Kidney glomerular epithelial cell (primary cell): ENCODE measurements around the gene CRELD2.

ENCODE experiments used
- DNase-seq: peaks from one replicate; lab custom pipeline; 2025; lab: John Stamatoyannopoulos, UW

CRELD2 gene

GRCh38 chr22:49913026-49913425 lies 5.4 kb upstream of the CRELD2 start:
- no peak for DNase-seq

- no peak for DNase-seq
Observed at GRCh38 chr22:49913446-49913845, 5.0 kb upstream of the CRELD2 start.

- DNase-seq, result no peak
Observed at GRCh38 chr22:49914256-49914655, 4.2 kb upstream of the CRELD2 start.

GRCh38 chr22:49915610-49916009 lies 2.8 kb upstream of the CRELD2 start:
- DNase-seq, result no peak

- DNase-seq, result no peak
Observed at GRCh38 chr22:49916831-49917230, 1.6 kb upstream of the CRELD2 start.

- DNase-seq, result no peak
Observed at GRCh38 chr22:49918911-49919881, 762 bp downstream of the CRELD2 start.

DNA sequence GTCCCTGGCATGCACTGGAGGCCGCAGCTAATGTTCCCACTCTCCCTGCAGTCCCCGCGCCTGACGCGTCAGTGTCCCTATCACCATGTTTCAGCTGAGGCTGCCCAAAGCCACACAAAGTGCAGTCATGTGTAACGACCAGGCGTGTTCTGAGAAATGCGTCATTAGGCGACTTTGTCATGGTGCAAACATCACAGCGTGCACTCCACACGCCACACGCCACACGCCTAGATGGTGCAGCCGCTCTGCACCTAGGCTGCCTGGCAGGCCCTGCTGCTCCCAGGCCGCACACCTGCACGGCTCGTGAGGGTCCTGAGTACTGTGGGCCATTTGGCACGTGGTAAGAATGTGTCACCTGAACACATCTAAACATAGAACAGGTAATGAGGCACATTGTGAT lies 2.4 kb downstream of the CRELD2 start:
- DNase-seq, result no peak

GRCh38 chr22:49921508-49922278 lies 3.3 kb downstream of the CRELD2 start:
- no peak for DNase-seq

DNA sequence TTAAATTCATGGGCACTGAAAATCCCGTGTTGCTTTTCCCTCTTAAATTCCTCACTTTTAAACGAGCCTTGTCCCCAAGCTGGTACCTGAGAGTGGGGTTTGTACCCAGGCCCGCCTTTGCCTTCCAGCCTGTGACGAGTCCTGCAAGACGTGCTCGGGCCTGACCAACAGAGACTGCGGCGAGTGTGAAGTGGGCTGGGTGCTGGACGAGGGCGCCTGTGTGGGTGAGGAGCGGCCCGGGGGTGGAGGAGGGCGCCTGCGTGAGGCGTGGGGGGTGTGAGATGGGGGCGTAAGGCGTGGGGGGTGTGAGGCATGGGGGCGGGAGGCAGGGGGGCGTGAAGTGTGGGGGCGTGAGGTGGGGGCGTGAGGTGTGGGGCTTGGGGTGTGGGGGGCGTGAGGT lies 4.0 kb downstream of the CRELD2 start:
- no peak for DNase-seq

DNA sequence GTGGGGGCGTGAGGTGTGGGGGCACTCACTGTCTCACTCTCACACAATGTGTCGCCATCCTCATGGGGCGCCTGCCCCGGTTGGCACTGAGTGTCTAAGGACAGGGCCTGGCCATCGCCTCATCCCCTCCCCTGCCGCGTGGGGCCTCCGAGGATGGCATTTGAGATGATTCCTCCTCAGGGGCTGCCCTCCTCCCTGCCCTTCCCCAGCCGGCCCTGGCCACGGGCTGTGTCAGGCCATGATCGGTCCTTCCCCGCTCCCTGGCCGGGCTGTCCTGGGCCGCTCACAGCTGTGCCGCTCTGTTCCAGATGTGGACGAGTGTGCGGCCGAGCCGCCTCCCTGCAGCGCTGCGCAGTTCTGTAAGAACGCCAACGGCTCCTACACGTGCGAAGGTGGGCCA lies 4.5 kb downstream of the CRELD2 start:
- no peak for DNase-seq

DNA sequence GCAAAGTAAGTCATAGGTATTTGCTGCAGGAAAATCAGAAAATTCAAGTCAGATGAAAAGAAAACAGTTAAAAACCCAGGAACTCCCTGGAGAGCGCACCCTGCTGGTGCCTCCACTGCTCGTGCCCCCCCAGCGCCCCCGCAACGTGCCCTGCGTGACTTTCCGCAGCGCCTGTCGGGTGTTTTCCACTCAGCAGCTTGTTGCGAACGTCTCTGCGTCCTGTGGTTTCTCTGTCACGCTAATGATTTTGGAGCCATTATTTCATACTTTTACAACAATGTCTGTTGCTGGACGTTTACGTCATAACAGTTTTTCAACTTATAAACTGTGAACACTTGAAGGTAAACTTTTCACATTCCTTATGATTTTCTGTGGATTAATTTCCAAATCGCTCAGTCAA lies 5.0 kb downstream of the CRELD2 start:
- DNase-seq, result no peak

DNA sequence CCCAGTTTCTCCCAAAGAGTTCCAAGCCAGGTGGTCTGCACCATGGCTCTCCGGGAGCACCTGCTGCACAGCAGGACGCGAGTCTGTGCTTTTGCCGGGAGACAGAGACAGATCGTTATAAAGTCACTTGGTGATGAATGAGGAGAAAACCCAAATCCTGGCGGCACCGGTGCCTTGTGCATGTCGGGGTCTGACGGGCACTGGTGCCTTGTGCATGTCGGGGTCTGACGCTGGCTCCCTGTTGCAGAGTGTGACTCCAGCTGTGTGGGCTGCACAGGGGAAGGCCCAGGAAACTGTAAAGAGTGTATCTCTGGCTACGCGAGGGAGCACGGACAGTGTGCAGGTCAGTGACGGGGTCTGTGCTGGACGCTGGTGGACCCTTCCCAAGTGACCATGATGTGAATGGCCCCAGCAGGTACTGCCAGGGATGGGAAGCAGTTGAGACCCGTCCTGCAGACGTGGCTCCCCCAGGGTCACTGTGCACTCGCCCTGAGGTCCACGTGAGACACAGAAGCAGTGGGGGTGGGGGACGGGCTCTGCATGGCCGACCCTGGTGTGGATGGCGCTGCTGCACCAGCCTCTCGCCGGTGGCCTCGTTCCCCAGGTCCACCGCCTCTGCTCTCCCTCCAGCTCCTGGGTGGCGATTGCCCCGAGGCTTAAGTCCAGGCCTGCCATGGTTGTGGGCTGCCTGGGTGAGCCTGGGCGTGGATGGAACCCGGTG lies 5.8 kb downstream of the CRELD2 start:
- DNase-seq, result no peak

DNA sequence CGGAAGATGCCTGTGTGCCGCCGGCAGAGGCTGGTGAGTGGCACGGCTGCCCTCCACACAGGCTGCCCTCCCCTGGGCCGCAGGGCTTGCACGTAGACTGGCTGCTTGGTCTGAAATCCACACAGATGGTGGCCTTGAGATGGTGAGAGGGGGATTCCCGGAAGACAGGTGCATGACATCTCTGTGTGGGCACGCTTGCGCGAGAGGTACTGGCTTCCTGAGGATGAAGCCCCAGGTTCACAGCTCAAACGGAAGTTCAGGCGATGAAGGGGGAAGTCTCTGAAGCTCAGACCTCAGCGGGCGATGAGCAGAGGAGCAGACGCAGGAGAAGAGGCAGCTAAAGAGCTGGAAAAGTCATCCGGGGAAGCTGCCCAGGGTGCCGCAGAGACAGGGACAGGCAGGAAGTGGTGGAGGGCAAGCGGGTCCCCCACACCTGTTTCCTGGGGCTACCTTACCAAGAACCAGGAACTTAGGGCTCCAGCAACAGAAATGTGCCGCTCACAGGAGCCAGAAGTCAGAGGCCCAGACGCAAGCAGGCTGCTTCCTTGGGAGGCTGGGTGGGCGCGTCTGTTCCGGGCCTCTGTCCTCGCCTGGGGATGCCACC lies 7.2 kb downstream of the CRELD2 start:
- DNase-seq, result no peak

DNA sequence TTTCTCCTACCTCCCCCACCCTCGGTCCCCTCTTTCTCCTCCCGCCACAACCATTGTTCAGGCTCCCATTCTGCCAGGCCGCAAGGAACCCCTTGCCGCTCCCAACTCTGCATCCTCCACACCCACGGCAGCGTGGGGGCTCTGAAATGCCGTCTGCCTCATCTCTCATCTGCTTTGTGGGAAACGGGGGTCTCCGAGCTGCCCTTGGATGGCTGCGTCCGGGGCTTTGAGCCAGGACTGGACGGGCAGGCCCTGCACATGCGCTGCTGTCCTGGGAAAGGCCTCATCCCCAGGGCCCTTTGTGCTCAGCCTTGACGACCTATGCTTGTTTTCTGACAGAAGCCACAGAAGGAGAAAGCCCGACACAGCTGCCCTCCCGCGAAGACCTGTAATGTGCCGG lies 8.5 kb downstream of the CRELD2 start:
- no peak for DNase-seq

DNA sequence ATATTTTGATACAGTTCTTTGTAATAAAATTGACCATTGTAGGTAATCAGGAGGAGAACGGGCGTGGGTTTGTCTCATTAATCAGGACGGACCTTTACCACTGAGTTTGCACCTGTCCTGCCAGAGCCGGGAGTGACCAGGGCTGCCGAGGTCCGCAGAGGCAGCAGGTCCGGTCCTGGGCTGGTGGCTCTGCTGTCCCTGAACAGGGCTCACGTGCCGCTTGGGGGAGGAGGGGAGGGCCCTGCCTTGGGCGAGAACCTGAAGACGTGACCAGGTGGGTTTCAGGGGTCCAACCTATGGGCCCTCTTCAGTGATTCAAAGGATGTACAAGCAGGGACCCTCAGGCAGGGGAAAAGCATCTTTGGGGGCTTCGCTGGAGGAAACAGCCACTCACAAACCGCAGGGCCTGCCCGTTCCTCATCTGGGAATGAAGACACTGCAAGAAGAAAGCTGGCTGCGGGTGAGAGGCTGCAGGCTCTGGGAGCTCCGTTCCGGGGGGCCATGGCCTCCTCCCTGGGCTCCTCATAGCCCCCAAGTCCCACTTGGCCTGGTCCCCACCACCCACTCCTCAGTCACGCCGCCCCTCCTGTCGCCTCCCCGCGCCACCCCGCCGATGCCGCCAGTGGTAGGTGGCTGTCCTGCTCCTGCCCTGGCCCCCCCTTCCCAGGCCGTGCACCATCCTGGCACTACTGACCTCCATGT lies 9.2 kb downstream of the CRELD2 start:
- no peak for DNase-seq

DNA sequence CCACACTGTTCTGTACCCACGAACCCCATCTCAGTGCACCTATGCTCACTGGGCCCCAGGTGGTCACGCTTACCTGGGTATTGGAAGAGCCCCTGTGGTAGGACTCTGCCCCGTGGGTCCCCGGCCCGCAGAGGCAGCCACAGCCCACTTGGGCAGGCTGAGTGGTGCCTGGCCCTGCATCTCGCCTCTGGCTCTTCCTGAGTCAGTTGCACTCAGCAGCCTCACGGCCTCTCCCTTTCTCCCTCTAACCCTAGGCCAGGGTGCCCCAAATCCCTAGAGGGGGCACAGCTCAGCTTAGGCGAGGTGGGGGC lies 9.7 kb downstream of the CRELD2 start:
- DNase-seq, result no peak

GRCh38 chr22:49928555-49929210 lies 10.2 kb downstream of the CRELD2 start:
- DNase-seq, result no peak

- DNase-seq, result peak; percentile 0
Observed at GRCh38 chr22:49929211-49929979, 11.0 kb downstream of the CRELD2 start.

- DNase-seq, result no peak
Observed at GRCh38 chr22:49929994-49930575, 11.7 kb downstream of the CRELD2 start.
